ENCODE data around the gene DGKZ. TPM values are rescaled to one million over a fixed set of nuclear protein-coding genes. Genes with fewer than 3 reads are reported as not detected.

The DGKZ gene
- total and polyA plus RNA-seq, 4 donors: 33.3 to 63.2 (median 44.1) TPM

DNA sequence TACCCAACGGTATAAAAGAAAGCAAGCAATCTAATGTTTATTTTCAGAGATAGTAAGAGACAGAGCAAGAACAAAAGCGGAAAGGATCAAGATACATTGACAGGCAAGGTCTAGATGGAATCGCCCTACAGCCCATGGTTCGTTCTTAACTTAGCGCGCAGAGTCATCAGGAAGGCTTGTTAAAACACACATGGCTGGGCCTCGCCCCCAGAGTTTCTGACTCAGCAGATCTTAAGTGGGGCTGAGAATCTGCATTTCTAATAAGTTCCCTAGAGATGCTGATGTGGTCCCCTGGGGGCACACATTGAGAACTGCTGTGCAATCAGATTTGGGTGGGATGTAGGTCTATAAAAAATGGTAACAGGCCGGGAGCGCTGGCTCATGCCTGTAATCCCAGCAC, 80.1 kb downstream of the DGKZ start:
- H3K27me3 ChIP-seq (ENCODE audit: control insufficient read depth in 3 of 3, insufficient read depth in 3 of 3, low read length in 2 of 3): no peaks in the 10 kb centered on the region
- H3K27ac ChIP-seq (ENCODE audit: low read depth in 1 of 2, low read length in 1 of 2): no peak overlapping the region
- H3K36me3 ChIP-seq (ENCODE audit: control insufficient read depth in 4 of 4, insufficient read depth in 4 of 4, low read length in 4 of 4): peaks cover 4 to 24% (median 9%) of the 10 kb centered on the region in 4 donors
- H3K4me3 ChIP-seq: no peak overlapping the region
- H3K9ac ChIP-seq (ENCODE audit: insufficient read depth in 1 of 2, low read length in 2 of 2): no peak overlapping the region
- WGBS, 2 donors: 91 to 95% methylated on average over 9 of the region's 9 CpGs
- peaks cover 0 to 5% (median 0%) of the 10 kb centered on the region in 5 donors for H3K4me1 ChIP-seq (ENCODE audit: control insufficient read depth in 5 of 5, insufficient read depth in 5 of 5, low read length in 5 of 5)
- H3K9me3 ChIP-seq (ENCODE audit: control insufficient read depth in 4 of 4, insufficient read depth in 3 of 4, low read length in 3 of 4): no peaks in the 10 kb centered on the region
- no peak for DNase-seq
- TF ChIP-seq, protein P1, sequence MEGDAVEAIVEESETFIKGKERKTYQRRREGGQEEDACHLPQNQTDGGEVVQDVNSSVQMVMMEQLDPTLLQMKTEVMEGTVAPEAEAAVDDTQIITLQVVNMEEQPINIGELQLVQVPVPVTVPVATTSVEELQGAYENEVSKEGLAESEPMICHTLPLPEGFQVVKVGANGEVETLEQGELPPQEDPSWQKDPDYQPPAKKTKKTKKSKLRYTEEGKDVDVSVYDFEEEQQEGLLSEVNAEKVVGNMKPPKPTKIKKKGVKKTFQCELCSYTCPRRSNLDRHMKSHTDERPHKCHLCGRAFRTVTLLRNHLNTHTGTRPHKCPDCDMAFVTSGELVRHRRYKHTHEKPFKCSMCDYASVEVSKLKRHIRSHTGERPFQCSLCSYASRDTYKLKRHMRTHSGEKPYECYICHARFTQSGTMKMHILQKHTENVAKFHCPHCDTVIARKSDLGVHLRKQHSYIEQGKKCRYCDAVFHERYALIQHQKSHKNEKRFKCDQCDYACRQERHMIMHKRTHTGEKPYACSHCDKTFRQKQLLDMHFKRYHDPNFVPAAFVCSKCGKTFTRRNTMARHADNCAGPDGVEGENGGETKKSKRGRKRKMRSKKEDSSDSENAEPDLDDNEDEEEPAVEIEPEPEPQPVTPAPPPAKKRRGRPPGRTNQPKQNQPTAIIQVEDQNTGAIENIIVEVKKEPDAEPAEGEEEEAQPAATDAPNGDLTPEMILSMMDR (IDR thresholded peaks at IDR 0.05; ENCODE audit: control extremely low read depth, extremely low read depth): no peak
- no peak for ATAC-seq (ENCODE audit: insufficient read depth, low FRiP score)

DNA sequence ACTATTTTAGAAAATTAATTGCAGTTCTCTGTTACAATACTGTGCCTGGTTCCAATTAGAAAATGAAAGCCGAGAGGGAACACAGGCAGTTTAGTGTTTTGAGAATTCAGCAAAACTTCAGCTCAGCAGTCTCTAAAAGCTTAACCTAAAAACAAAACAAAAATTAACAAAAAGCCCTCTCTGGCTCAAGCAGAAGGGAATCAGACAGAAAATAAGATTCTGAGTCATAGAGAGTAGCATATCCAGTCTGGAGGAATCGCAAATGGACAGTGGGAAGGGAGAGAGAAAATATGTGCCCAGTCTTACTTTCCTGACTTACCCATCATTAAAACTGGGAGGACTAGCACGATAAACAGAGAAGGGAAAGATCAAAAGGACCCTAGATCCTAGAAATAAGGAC, 82.5 kb downstream of the DGKZ start:
- WGBS, 2 donors: 95% methylated on average over 3 of the region's 3 CpGs
- no peaks in the 10 kb centered on the region for H3K4me1 ChIP-seq (ENCODE audit: control insufficient read depth in 5 of 5, insufficient read depth in 5 of 5, low read length in 5 of 5)
- H3K36me3 ChIP-seq (ENCODE audit: control insufficient read depth in 4 of 4, insufficient read depth in 4 of 4, low read length in 4 of 4): peaks cover 6 to 33% (median 18%) of the 10 kb centered on the region in 4 donors

More for the DNA sequence above, 82.5 kb downstream of the DGKZ start:
- Histone ChIP-seq H3K9me3 (ENCODE audit: control insufficient read depth in 4 of 4, insufficient read depth in 3 of 4, low read length in 3 of 4) (no peaks in the 10 kb centered on the region), H3K9ac (ENCODE audit: insufficient read depth in 1 of 2, low read length in 2 of 2) (no peak overlapping the region), H3K4me3 (no peak overlapping the region), H3K27me3 (ENCODE audit: control insufficient read depth in 3 of 3, insufficient read depth in 3 of 3, low read length in 2 of 3) (no peaks in the 10 kb centered on the region), H3K27ac (ENCODE audit: low read depth in 1 of 2, low read length in 1 of 2) (no peak overlapping the region)
- DNase-seq (no peak), ATAC-seq (ENCODE audit: insufficient read depth, low FRiP score) (no peak)
- TF ChIP-seq, protein P1 (IDR thresholded peaks at IDR 0.05; ENCODE audit: control extremely low read depth, extremely low read depth): no peak

Small RNAs within 50 kb of the gene (small RNA-seq; reads per million reads assigned to genes)
- not detected for gene MIR4688 (ENCODE audit: low replicate concordance)

Other genes starting within 250 kb of the DGKZ start
- gene PHF21A, start 226.0 kb upstream of the DGKZ start, total RNA-seq: 10 to 100 TPM; 37.5 to 57.0 TPM
- gene PHF21A, start 226.0 kb upstream of the DGKZ start, polyA plus RNA-seq: 10 to 100 TPM; 16.2 to 22.4 TPM
- gene CREB3L1, start 69.8 kb upstream of the DGKZ start, total RNA-seq: 10 to 100 TPM; 16.8 to 52.3 TPM
- 10 to 100 TPM; 21.3 to 54.0 TPM for gene CREB3L1, start 69.8 kb upstream of the DGKZ start, polyA plus RNA-seq
- gene MDK, start 34.2 kb downstream of the DGKZ start, total RNA-seq: 100 to 1,000 TPM in 1 of 2 donors, 10 to 100 TPM in 1; 52.1 to 134 TPM
- 10 to 100 TPM; 26.9 to 30.9 TPM for gene MDK, start 34.2 kb downstream of the DGKZ start, polyA plus RNA-seq
- gene CHRM4, start 44.3 kb downstream of the DGKZ start, total RNA-seq: under 1 TPM in 1 of 2 donors, not detected in 1; 0.28 TPM
- under 1 TPM; 0.05 to 0.10 TPM for gene CHRM4, start 44.3 kb downstream of the DGKZ start, polyA plus RNA-seq
- 10 to 100 TPM; 34.5 to 41.2 TPM for gene AMBRA1, start 246.6 kb downstream of the DGKZ start, total RNA-seq
- 10 to 100 TPM in 1 of 2 donors, 1 to 10 TPM in 1; 7.4 to 12.9 TPM for gene AMBRA1, start 246.6 kb downstream of the DGKZ start, polyA plus RNA-seq

All from lung (tissue), 13 donors.